Measurements from ENCODE around the gene ACTG2.

The ACTG2 gene

DNA sequence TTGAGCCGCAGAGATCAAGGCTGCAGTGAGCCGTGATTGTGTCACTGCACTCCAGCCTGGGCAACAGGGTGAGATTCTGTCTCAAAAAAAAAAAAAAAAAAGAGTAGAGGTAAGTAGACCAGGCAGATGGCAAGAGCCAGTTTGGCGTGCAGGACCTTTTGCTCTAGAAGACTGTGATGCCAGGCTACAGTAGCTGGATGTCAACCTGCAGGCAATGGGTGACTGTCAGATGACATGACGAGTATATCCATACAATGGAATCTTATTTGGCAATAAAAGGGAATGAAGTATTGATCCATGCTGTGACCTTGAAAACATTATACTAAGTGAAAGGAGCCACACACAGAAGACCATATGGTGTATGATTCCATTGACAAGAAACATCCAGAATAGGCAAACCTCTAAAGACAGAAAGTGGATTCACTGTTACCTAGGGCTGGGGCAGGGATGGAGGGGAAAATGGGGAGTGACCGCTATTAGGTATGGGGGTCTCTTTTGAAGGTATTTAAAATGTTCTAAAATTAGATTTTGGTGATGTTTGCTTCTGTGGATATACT is 22.7 kb downstream of the ACTG2 start:
- no peak for DNase-seq

DNA sequence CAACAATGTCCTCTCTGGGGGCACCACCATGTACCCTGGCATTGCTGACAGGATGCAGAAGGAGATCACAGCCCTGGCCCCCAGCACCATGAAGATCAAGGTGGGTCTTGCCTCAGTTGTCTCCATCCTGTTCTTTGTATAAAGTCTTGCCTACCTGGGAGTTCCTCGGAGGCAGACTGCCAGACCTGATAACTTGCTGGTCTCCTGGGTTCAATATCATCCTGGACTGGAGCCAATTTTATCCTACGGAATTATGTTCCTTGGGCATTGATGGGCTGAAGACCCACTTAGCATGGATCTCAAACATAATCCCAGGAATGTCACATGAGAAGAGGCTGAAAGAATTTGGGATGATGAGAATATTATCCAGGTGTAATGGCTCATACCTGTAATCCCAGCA is 23.9 kb downstream of the ACTG2 start:
- peak; percentile 35 for DNase-seq

- DNase-seq, result peak; percentile 17
These were observed 24.5 kb downstream of the ACTG2 start for GRCh38 chr2:73917296-73917695.

DNA sequence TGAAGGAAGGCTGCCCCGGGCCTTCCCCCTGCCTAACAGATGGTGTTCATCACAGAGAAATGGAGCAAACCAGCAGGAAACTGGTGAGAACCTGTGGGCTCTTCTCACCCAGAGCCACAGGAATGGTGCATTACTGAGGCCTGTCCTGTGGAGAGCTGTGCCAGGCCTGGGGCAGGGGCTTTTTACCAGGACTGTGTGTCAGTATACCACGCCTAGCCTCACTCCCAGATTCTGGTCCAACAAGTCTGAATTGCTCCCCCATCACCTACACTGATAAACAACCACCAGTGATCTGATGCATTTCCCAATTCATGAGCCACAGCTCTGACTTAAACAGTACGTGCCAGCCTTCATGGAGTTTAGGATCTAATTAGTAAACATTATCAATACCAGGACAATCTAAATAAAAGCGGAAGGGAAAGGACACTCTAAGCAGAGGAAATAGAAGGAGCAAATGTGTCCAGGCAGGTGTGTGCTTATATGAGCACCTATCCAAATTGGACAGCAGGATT is 24.9 kb downstream of the ACTG2 start:
- peak; percentile 36 for DNase-seq

- peak; percentile 28 for DNase-seq
These were observed 26.0 kb downstream of the ACTG2 start for GRCh38 chr2:73918856-73919255.

DNA sequence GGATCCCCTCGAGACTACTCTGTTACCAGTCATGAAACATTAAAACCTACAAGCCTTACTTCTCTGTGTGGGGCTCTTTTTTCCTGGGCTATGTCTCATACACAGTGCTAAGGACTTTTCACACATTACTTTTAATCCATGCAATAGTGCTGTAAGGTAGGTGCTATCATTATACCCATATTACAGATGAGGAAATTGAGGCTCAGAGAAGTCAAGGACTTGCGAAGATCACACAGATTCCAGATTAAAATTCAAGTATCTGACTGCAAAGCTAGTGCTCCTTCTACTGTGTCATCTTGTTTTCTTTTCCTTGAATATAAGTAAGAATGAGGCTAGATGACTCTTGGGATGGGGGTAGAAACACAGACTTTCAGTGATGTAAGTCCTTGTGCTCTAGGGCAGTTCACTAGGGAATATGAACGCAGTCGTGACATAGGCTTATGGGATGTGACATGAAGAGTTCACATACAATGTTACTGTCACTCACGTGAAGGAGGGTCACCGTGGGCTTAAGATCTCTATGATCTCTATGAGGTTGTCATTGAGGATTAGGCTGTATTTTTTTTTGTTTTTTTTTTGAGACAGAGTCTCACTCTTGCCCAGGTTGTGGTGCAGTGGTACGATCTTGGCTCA is 26.9 kb downstream of the ACTG2 start:
- no peak for DNase-seq

DNA sequence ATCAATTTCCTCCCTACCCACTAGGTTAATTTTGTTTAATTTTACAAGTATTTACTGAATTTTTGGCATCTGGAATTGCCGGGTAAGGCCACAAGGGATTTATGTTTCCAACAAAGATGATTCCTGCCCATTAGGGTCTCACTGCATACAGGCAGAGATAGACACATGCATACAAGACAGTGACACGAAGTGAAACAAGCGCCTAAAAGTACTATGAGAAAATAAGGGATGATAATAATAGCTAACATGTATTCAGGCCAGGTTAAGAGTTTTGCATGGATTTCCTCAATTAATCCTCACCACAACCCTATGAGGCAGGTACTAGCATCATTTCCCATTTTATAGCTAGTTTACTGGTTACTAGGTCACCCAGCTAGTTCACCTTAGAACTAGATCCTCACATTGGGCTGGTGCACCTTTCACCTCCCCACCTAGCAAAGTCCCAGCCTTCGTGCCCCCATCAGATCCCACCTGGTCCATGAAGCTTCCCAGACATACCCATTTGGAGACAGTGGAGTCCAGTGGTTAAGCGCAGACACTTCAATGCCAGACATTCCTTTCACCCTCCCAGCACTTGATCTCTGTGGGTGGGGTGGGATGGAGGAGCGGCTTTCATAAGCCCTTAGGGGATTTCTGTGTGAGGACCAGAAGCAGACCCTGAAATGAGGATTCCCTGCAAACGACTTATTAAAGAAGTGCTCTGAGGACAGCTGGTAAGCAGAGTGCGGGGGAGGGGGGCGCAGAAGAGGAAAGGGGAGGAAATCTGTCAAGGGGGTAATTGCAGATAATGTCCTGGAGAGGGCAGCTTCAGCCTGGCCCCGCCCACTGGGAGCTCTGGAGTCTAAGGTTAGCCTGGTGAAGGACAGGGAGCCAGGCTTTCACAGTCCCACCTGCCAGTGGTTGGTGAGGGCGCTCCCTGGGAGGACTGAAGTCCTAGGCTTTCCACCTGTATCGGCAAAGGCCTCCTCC is 28.1 kb downstream of the ACTG2 start:
- peak; percentile 63 for DNase-seq

DNA sequence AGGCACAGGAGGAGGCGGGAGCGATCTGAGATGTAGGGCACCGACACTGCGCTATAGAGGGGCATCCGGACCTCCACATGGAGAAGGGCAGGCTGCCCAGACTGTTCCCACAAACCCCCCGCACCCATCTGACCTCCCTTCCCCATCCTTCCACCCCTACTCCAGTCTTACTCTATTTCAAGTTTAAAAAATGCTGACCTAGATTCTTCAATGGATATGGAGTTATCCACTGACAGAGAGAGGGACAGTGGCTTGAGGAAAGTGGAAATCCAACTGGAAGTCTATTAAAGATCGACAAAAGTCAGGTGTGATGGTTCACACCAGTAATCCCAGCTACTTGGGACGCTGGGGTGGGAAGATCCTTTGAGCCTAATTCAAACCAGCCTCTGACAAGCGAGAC is 28.8 kb downstream of the ACTG2 start:
- DNase-seq, result no peak

GRCh38 chr2:73922681-73923080 is 29.9 kb downstream of the ACTG2 start:
- DNase-seq, result no peak

DNA sequence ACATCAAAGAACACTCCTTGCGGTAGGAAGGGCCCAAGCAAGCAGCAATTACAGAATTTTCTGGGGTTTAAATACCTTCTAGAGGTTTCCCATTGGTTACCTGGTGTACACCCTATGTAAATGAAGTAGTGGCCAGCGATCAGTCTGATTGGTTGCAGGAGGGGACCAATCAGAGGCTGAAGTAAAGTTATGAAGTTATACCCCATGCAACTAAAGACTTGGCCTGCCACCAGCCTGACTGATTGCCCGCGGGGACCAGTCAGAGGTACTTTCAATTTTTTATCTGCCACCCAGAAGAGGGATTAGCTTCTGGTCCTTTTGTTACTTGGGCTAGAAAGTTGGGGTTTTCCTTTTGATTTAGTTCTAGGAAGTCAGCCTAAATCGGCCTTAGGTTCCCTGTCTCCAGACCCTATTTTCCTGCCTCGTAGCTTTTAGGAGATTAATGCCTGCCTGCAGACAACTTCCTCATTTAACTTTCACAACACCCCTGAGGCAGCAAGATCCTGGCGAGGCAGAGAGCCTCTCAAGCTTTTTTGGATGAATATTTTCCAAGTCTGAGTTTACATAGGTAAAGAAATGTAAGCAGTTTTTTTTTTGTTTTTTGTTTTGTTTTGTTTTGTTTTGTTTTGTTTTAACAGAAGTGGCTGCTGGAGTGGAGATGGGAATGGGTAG is 32.4 kb downstream of the ACTG2 start:
- no peak for DNase-seq

- DNase-seq, result no peak
These were observed 33.2 kb downstream of the ACTG2 start for GRCh38 chr2:73925853-73926492.

GRCh38 chr2:73926493-73927327 is 33.9 kb downstream of the ACTG2 start, which contains the start of gene DGUOK:
Gene DGUOK, plus strand, starts transcription at chr2:73926880. Its CDS starts 31 bp downstream, at chr2:73926911.
- peak; percentile 94 for DNase-seq

DNA sequence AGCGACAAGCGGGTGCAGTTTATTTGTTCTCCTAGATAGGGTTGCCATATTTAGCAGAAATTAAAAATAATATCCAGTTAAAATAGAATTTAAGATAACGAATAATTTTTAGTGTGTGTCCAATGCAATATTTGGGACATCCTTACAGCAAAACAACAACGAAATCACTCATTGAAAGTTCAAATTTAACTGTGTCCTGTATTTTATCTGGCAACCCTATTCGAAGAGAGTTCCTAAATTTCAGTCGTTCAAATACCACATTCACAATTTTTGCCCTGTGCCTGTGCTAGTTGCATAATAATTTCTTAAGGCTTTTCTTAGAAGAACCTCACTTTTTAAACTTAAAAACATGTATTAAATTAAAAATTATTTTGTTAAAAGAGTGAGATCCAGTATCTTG is 34.5 kb downstream of the ACTG2 start:
- no peak for DNase-seq

GRCh38 chr2:73928963-73929347 is 36.1 kb downstream of the ACTG2 start:
- DNase-seq, result no peak

DNA sequence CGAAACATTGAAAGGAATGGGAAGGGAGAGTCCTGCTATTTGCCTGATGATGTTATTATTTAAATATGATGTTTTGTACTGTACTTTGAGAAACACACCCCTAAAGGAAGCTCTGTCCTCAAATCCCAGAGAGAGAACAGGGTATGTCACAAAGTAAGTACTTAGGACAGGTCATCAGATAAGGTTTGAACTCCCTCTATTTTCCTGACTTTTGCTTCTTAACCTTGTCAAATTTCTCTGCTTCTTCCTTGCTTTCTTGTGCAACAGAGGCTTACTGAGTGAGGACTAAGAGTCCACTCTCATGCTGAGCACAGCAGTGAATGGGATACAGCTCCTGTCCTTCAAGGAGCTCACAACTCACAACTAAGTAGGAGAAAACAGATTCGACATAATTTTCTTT is 37.6 kb downstream of the ACTG2 start:
- no peak for DNase-seq

GRCh38 chr2:73931531-73932500 is 39.0 kb downstream of the ACTG2 start:
- DNase-seq, result peak; percentile 65

DNA sequence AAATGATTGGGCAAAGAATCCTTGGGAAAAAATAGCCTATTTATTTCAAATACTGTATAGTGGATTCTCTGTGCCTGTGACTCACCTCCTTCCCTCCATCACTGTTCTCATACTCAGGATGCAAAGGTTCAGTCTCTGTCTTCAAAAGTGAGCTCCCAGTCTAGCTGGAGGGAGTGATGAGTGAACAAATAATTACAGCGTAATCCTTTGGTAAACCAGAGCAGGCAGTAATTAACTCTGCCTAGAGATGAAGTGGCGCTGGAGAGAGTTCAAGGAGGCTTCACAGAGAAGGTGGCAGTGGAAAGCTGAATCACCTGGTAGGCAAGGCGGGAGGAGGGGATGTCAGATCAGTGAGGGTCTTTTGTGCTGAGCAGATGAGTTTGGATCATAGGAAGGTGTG is 40.4 kb downstream of the ACTG2 start:
- DNase-seq, result no peak

- DNase-seq, result no peak
These were observed 42.8 kb downstream of the ACTG2 start for GRCh38 chr2:73935641-73936040.

GRCh38 chr2:73937103-73937885 is 44.5 kb downstream of the ACTG2 start:
- DNase-seq, result no peak
